Panc1 (cell line): ENCODE results near the gene ADGRA1. TPM values are rescaled to one million over a fixed set of nuclear protein-coding genes. Genes with fewer than 3 reads are reported as not detected.

Experiments used
- ATAC-seq: fragments of 200-7000 bp; cut with Tn5 transposase; 2 replicates; pipeline ENCODE4 v1.9.1; 2020; ENCODE audit warnings: mild to moderate bottlenecking, moderate library complexity
- BruUV-seq: library from RNA; stranded (reverse); fragments of 400-500 nt; replicated peaks from 2 replicates; lab custom pipeline; 2021; lab: Mats Ljungman, UMichigan
- CTCF ChIA-PET: fragments of 300-600 bp; sonication (Branson Sonifier 250); formaldehyde crosslinking; loops from one replicate; lab custom pipeline; 2022; ENCODE audit warnings: antibody characterized with exemption; lab: Charles Lee
- POLR2A ChIA-PET: fragments of 300-600 bp; sonication (Branson Sonifier 250); formaldehyde crosslinking; loops from one replicate; lab custom pipeline; 2022; ENCODE audit warnings: antibody characterized with exemption; lab: Charles Lee
- DNase-seq: peaks from one replicate; pipeline ENCODE4 v3.0.0-alpha.2; 2010; ENCODE audit warnings: low read depth, low spot score
- H3K27ac ChIP-seq: 2 replicates; pipeline ENCODE4 v1.5.1; 2011; ENCODE audit warnings: mild to moderate bottlenecking, low read length, inconsistent platforms
- H3K27me3 ChIP-seq: fragments of 200-500 bp; sonication (Bioruptor generic); 2 replicates; pipeline ENCODE4 v1.6.0; 2014; ENCODE audit warnings: low read length, inconsistent platforms; ENCODE audit not compliant: control insufficient read depth, insufficient read depth
- H3K36me3 ChIP-seq: fragments of 200-500 bp; sonication (Bioruptor generic); 2 replicates; pipeline ENCODE4 v1.5.1; 2014; ENCODE audit warnings: inconsistent platforms, mild to moderate bottlenecking, low read length, moderate library complexity; ENCODE audit not compliant: control insufficient read depth, insufficient read depth
- H3K4me1 ChIP-seq: 2 replicates; pipeline ENCODE4 v1.5.1; 2011; ENCODE audit warnings: inconsistent platforms, mild to moderate bottlenecking, low read length, moderate library complexity; ENCODE audit not compliant: control insufficient read depth, insufficient read depth
- H3K4me3 ChIP-seq, 2 experiments: 2 replicates each; pipeline ENCODE4 v1.5.1; 2011 to 2012; ENCODE audit warnings: low read depth in 2 of 2, low read length in 2 of 2, mild to moderate bottlenecking in 2 of 2, inconsistent platforms in 1 of 2, moderate library complexity in 1 of 2
- H3K9me3 ChIP-seq: fragments of 200-500 bp; sonication (Bioruptor generic); 2 replicates; pipeline ENCODE4 v1.5.1; 2014; ENCODE audit warnings: low read depth, mild to moderate bottlenecking, inconsistent platforms, low read length, moderate library complexity; ENCODE audit not compliant: control insufficient read depth, insufficient read depth
- CTCF ChIP-seq: fragments of 450-650 bp; IDR thresholded peaks from 2 replicates; pipeline ENCODE4 v1.5.1; 2017; ENCODE audit warnings: mild to moderate bottlenecking
- POLR2AphosphoS5 ChIP-seq: IDR thresholded peaks from 2 replicates; pipeline ENCODE4 v1.6.1; 2012; ENCODE audit warnings: mild to moderate bottlenecking, low read depth, low read length, moderate library complexity
- REST ChIP-seq, 2 experiments: IDR thresholded peaks; 2 replicates each; pipeline ENCODE4 v1.6.1; 2011 to 2012; ENCODE audit warnings: low read depth in 2 of 2, control low read depth in 1 of 2, low read length in 1 of 2, mild to moderate bottlenecking in 1 of 2, moderate library complexity in 1 of 2; ENCODE audit not compliant: insufficient read depth in 1 of 2
- SIN3A ChIP-seq: IDR thresholded peaks from 2 replicates; pipeline ENCODE4 v1.6.1; 2012; ENCODE audit warnings: low read depth, mild to moderate bottlenecking, low read length, moderate library complexity, borderline replicate concordance; ENCODE audit not compliant: insufficient read depth
- TCF7L2 ChIP-seq: IDR thresholded peaks from 2 replicates; pipeline ENCODE4 v1.6.1; 2011; ENCODE audit warnings: mild to moderate bottlenecking, low read depth, low read length, inconsistent platforms
- in situ Hi-C: cut with HindIII; loops from 2 replicates; pipeline ENCODE4 v1.10.0; 2016; ENCODE audit warnings: low sequenced_read_pairs, low pct_unique_long_range_greater_than_20kb
- intact Hi-C: fragments of 100-400 bp; cut with micrococcal nuclease; formaldehyde crosslinking; loops from one replicate; pipeline ENCODE4 v1.10.0; 2022; ENCODE audit not compliant: unreplicated experiment
- total RNA-seq: library from RNA; stranded (reverse); gene quantifications from one replicate; pipeline ENCODE4 v1.2.1, GENCODE V29; 2021; ENCODE audit not compliant: unreplicated experiment

ADGRA1 gene
- total RNA-seq, 1 experiment from 2014 or later: 0.05 TPM

GRCh38 chr10:133124357-133125211 is 36.9 kb downstream of the ADGRA1 start:
- H3K36me3 ChIP-seq: no peaks in the 10 kb centered on the region
- BruUV-seq: no TSS peak
- ChIA-PET POLR2A (no interaction called here), CTCF (interaction anchor here (1.3 kb wide), 1 partner anchor 186 kb away, joined by 3 read pairs; no protein-coding TSS in a partner anchor)
- in situ Hi-C loops (no loop called here), intact Hi-C loops (loop anchor here (2.0 kb wide), 1 partner anchor 184 kb away; no protein-coding TSS in a partner anchor)
- H3K4me1 ChIP-seq: no peaks in the 10 kb centered on the region; the same call in 1 of the 2 replicates
- no peaks in the 10 kb centered on the region for H3K9me3 ChIP-seq
- peak; percentile 77 for ATAC-seq
- DNase-seq: no peak
- H3K4me3 ChIP-seq: no peak overlapping the region
- H3K27ac ChIP-seq: no peak overlapping the region
- no peaks in the 10 kb centered on the region; the same call in 1 of the 2 replicates for H3K27me3 ChIP-seq
- TF ChIP-seq SIN3A (no peak), TCF7L2 (no peak), CTCF (peak; percentile 89)

GRCh38 chr10:133125901-133126300 is 38.2 kb downstream of the ADGRA1 start:
- Histone ChIP-seq H3K27ac (no peak overlapping the region), H3K9me3 (no peaks in the 10 kb centered on the region), H3K4me3 (no peak overlapping the region), H3K27me3 (no peaks in the 10 kb centered on the region; the same call in 1 of the 2 replicates), H3K4me1 (no peaks in the 10 kb centered on the region; the same call in 1 of the 2 replicates), H3K36me3 (no peaks in the 10 kb centered on the region)
- intact Hi-C loops: loop anchor here (2.0 kb wide), 1 partner anchor 185 kb away; no protein-coding TSS in a partner anchor
- no TSS peak for BruUV-seq
- DNase-seq: no peak
- ChIA-PET POLR2A (no interaction called here), CTCF (no interaction called here)
- in situ Hi-C loops: no loop called here
- no peak for ATAC-seq
- TF ChIP-seq CTCF (no peak), REST (IDR thresholded peaks at IDR 0.05; ENCODE audit: insufficient read depth in 1 of 2, low read depth in 2 of 2, low read length in 1 of 2) (no peak), POLR2AphosphoS5 (no peak), TCF7L2 (no peak)
